Uterus (tissue), 4 donors: ENCODE results near the gene RABEP2. TPM values are rescaled to one million over a fixed set of nuclear protein-coding genes. Genes with fewer than 3 reads are reported as not detected.

Experiments
- DNase-seq, 2 donors: peaks; one replicate each; pipeline ENCODE4 v3.0.0-alpha.2; 2019 to 2020
- H3K27ac ChIP-seq, 2 donors: fragments of 200-600 bp; sonication (generic); 1 replicate in 1 of 2; 2 replicates in 1 of 2; pipeline ENCODE4 v1.5.1; 2016 to 2018
- H3K27me3 ChIP-seq, 2 donors: fragments of 200-600 bp; sonication (generic); one replicate each; pipeline ENCODE4 v1.5.1; 2018 to 2019; ENCODE audit warnings: control low read depth in 1 of 2
- H3K36me3 ChIP-seq, 2 donors: fragments of 200-600 bp; sonication (generic); one replicate each; pipeline ENCODE4 v1.5.1; 2019; ENCODE audit warnings: control low read depth in 1 of 2
- H3K4me1 ChIP-seq, 2 donors: fragments of 200-600 bp; sonication (generic); one replicate each; pipeline ENCODE4 v1.5.1; 2018 to 2019; ENCODE audit warnings: control low read depth in 1 of 2
- H3K4me3 ChIP-seq, 2 donors: fragments of 200-600 bp; sonication (generic); 1 replicate in 1 of 2; 2 replicates in 1 of 2; pipeline ENCODE4 v1.5.1; 2018 to 2019; ENCODE audit warnings: mild to moderate bottlenecking in 1 of 2
- H3K9me3 ChIP-seq, 2 donors: fragments of 200-600 bp; sonication (generic); one replicate each; pipeline ENCODE4 v1.5.1; 2019; ENCODE audit warnings: control low read depth in 1 of 2
- CTCF ChIP-seq, 4 experiments: fragments of 200-600 bp in 2 of 4; fragments of 450-650 bp in 2 of 4; sonication (generic) in 2 of 4; IDR thresholded peaks; one replicate each; pipeline ENCODE4 v1.5.1; 2016 to 2019; ENCODE audit warnings: antibody characterized with exemption in 4 of 4, mild to moderate bottlenecking in 2 of 4, moderate library complexity in 1 of 4
- POLR2A ChIP-seq, 2 donors: fragments of 450-650 bp; IDR thresholded peaks; one replicate each; pipeline ENCODE4 v1.6.1; 2016; ENCODE audit warnings: antibody characterized with exemption in 2 of 2, mild to moderate bottlenecking in 1 of 2, moderate library complexity in 1 of 2
- intact Hi-C: fragments of 100-400 bp; cut with DNase I; formaldehyde crosslinking; loops from one replicate; pipeline ENCODE4 v1.15.1; 2023; ENCODE audit warnings: low total_unique reads
- total RNA-seq, 4 donors: library from RNA; depleted of rRNA in 3 of 4; stranded (reverse); fragments of >200 nt in 3 of 4; gene quantifications; one replicate each; pipeline versions ENCODE4 v1.1.0 to v1.2.4, GENCODE V29; 2014 to 2023
- donor health status: DM: yes; HTN: yes; CAD: no.

RABEP2 gene
- total RNA-seq, 4 donors from 2014 or later, result 4.9 to 41.1 (median 9.3) TPM

- Histone ChIP-seq H3K4me3 (no peak overlapping the region), H3K27me3 (no peaks in the 10 kb centered on the region), H3K36me3 (no peaks in the 10 kb centered on the region), H3K9me3 (no peaks in the 10 kb centered on the region), H3K27ac (no peak overlapping the region), H3K4me1 (no peaks in the 10 kb centered on the region)
- TF ChIP-seq POLR2A (IDR thresholded peaks at IDR 0.05) (no peak), CTCF (IDR thresholded peaks at IDR 0.05) (no peak)
- intact Hi-C loops, result no loop called here
- DNase-seq, result no peak
Measured at GRCh38 chr16:28964496-28964895, 39.5 kb upstream of the RABEP2 start.

GRCh38 chr16:28964072-28964471, 39.0 kb upstream of the RABEP2 start:
- Histone ChIP-seq H3K4me3 (no peak overlapping the region), H3K9me3 (no peaks in the 10 kb centered on the region), H3K27ac (no peak overlapping the region), H3K36me3 (no peaks in the 10 kb centered on the region), H3K27me3 (no peaks in the 10 kb centered on the region), H3K4me1 (no peaks in the 10 kb centered on the region)
- TF ChIP-seq POLR2A (IDR thresholded peaks at IDR 0.05), result no peak
- intact Hi-C loops, result no loop called here
- no peak for DNase-seq

GRCh38 chr16:28958836-28959235, 33.8 kb upstream of the RABEP2 start:
- no peak for DNase-seq
- TF ChIP-seq CTCF (IDR thresholded peaks at IDR 0.05) (no peak), POLR2A (IDR thresholded peaks at IDR 0.05) (no peak)
- no peaks in the 10 kb centered on the region for H3K36me3 ChIP-seq
- intact Hi-C loops, result no loop called here
- H3K9me3 ChIP-seq, result no peaks in the 10 kb centered on the region
- H3K27me3 ChIP-seq, result no peaks in the 10 kb centered on the region
- no peak overlapping the region for H3K27ac ChIP-seq
- no peak overlapping the region for H3K4me3 ChIP-seq
- H3K4me1 ChIP-seq, result no peaks in the 10 kb centered on the region

GRCh38 chr16:28958216-28958615, 33.2 kb upstream of the RABEP2 start:
- DNase-seq, result no peak

GRCh38 chr16:28951410-28951943, 26.4 kb upstream of the RABEP2 start:
- no peaks in the 10 kb centered on the region for H3K36me3 ChIP-seq
- peak in 1 of 2 donors; percentile 28 for DNase-seq
- peak overlapping the region; percentile 26 to 90 for H3K27ac ChIP-seq
- intact Hi-C loops, result no loop called here
- TF ChIP-seq POLR2A (IDR thresholded peaks at IDR 0.05) (no peak), CTCF (IDR thresholded peaks at IDR 0.05) (no peak)
- H3K27me3 ChIP-seq, result no peaks in the 10 kb centered on the region
- H3K9me3 ChIP-seq, result no peaks in the 10 kb centered on the region
- peaks cover 0 to 6% of the 10 kb centered on the region in 2 donors for H3K4me1 ChIP-seq
- peak overlapping the region; percentile 78 to 91 for H3K4me3 ChIP-seq

More at GRCh38 chr16:28958216-28958615, 33.2 kb upstream of the RABEP2 start:
- Histone ChIP-seq H3K4me3 (no peak overlapping the region), H3K27me3 (no peaks in the 10 kb centered on the region), H3K36me3 (no peaks in the 10 kb centered on the region), H3K27ac (no peak overlapping the region), H3K4me1 (no peaks in the 10 kb centered on the region), H3K9me3 (no peaks in the 10 kb centered on the region)
- intact Hi-C loops, result no loop called here
- no peak for TF ChIP-seq CTCF (IDR thresholded peaks at IDR 0.05)
- no peak for TF ChIP-seq POLR2A (IDR thresholded peaks at IDR 0.05)
